Erythroblast (primary cell): ENCODE data around the gene OR2B2.

Experiments used
- GATA1 ChIP-seq: IDR thresholded peaks from 2 replicates; pipeline ENCODE4 v1.6.1; 2011; ENCODE audit warnings: low read depth, mild to moderate bottlenecking, control low read depth, low read length, moderate library complexity
- POLR2A ChIP-seq: IDR thresholded peaks from 2 replicates; pipeline ENCODE4 v1.6.1; 2011; ENCODE audit warnings: mild to moderate bottlenecking, low read length

GRCh38 chr6:27861276-27861840, 50.8 kb downstream of the OR2B2 start:
- no peak for TF ChIP-seq POLR2A
- TF ChIP-seq GATA1: no peak
